HG03095 (cell line): Measurements from ENCODE around the gene DNAI2.
"Not testable (repeated sequence)": the region's sequence is repeated elsewhere in the genome, so short reads cannot be mapped to it uniquely, and the experiment has no call there.

ENCODE experiments used
- ATAC-seq: cut with Tn5 transposase; IDR thresholded peaks from one replicate; pipeline ENCODE4 v1.9.1; 2021; ENCODE audit warnings: moderate library complexity; ENCODE audit not compliant: unreplicated experiment

The DNAI2 gene

DNA sequence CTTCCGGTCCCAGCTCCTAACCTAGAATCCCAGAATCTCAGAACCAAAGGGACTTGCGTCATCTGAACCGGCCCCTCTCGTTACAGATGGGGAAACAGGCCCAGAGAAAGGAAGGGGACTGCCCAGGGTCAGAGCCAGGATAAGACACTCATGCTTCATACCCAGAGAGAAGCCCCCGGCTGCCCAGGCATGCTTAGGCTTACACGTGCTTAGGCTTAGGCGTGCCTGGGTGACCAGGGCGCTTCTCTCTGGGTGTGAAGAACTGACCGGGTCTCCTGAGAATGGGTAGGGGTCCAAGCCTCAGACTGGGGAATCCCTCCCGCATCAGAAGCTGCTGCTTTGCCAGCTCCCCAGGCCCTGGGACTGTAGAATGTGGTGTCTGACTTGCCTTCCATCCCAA, 29.9 kb upstream of the DNAI2 start:
- ATAC-seq, result no peak

DNA sequence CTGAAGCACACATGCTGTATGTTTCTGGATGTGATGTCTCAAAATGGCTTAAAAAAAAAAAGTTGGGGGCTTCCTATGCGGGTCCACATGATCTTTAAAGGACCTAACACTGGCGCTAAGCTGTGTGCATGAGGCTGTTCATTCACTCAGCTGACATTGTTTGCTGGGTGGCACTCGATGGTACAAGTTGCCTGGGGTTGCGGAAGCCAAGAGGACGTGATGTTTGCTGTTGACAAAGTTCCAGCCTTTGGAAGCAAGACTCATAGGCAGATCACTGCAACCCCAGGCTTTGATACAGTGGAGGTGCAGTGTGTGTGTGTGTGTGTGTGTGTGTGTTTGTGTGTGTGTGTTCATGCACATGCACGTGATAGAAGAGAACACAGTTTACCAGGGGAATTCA, 29.5 kb upstream of the DNAI2 start:
- no peak for ATAC-seq

DNA sequence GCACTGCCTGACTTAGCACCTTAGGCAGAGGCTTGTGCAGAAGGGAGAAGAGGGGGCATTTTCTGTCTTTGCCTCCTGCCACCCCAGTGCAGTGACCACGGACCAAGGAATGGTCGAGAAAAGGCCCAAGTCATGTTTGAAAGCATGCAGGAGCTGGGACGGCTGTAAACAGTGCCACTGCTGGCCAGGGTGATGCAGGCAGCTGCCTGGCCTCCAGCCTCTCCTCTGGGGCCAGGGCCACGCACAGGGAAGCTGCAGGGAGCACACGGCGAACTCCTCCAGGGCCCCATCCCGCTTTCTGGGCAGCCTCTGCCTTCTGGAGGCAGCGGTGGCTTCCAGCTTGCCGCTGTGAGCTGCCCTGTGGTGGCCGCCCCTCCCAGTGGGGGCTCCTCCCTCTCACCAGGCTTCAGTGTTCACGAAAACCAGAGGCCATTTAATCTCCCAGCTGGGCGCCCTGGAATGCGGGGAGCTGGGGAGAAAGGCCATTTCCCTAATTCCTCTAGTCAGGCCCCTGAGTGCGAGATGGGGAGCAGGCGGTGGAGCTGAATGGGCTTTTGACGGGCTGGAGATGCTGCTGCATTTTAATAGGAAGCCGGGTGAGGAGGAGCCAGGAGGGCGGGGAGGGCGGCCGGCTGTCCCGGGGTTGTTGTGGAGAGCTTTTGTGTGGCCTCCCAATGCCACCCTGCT, 28.7 kb upstream of the DNAI2 start:
- no peak for ATAC-seq

DNA sequence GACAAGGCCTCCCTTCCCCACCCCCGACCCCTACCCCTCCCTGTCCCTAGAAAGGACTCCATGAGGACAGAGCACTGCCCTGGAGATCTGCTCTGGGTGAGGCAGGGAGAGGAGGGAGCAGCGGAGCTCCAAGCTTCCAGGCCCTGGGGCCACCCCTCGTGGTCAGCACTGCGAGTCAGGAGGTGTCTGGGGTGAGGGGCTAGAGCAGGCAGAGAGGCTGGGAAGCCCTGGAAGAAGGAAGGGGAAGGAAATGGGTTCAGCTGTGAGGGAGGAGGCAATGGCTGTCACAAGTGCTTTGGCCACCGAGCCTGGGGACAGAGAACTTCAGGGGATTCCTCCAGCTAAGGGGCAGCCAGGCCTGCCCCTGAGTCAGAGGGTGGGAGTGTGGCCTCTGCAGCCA, 28.2 kb upstream of the DNAI2 start:
- no peak for ATAC-seq

DNA sequence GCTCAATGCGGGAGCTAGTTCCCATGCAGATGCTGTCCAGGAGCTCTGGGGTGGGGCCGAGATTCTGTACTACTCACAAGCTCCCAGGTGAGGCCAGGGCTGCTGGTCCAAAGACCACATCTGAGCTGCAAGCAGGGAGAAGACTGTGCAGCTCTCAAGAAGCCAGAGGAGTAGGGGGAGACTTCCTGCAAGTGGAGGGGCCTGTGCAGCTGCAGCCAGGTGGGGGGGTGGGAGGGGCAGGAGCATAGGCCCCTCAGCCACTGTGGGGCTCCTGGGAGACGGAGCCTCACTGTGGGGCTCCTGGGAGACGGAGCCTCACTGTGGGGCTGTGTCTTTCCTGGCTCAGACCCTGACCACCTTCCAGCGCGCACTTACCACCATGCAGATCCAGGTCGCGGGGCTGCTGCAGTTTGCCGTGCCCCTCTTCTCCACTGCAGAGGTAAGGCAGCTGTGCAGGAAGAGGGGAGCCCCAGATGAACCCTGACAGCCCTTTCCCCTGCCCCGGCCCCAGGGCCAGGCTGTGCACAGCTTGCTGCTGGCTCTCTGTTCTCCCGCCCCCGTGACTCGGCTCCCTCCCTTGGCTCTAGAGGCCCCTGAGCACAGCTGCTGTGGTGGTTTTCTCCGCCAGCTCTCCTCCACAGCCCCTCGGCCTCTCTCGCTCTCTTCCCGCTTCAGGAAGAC, 24.3 kb upstream of the DNAI2 start:
- ATAC-seq, result no peak

DNA sequence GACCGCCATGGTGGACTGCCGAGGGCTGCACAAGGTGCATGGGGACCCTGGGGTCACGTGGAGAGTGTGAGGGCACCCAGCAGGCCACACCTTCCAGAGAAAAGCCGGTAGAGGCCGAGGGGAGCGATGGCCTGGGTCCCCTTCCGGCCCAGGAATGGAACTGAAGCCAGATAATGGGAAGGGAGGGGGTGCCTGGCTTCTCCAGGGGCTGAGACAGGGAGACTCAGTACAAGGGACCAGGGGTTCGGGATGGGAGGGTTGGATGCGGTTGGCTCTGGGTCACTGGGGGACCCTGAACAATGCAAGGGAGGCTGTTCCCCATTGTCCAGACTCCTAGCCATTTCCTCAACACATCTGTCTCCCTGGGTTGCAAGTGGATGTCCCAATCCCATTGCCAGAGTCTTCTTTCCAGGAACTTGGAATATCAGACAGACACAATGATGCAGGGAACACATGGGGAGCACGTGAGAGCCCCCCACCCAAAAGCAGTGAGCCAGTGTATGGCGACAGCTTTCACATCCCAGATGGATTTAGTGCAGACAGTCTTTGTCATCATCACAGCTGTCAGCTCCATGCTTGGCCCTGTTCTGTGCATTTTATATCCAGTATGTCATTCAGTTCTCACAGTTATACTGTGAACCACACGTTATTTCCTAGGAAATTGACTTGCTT, 23.6 kb upstream of the DNAI2 start:
- no peak for ATAC-seq

DNA sequence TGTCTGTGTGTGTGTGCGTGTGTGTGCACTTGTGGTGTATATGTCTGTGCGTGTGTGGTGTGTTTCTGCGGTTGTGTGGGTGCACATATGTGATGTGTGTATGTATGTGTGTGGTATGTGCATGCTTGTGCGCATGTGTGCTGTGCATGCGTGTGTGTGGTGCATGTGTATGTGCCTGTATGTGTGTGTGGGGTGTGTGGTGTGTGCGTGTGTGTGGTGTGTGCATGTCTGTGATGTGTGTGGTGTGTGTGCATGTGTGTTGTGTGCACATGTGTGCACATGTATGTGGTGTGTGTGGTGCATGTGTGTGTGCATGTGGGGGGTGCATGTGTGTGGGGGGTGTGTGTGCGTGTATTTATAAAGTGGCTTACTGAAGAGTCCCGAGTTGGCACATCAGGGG, 23.0 kb upstream of the DNAI2 start:
- no peak for ATAC-seq

DNA sequence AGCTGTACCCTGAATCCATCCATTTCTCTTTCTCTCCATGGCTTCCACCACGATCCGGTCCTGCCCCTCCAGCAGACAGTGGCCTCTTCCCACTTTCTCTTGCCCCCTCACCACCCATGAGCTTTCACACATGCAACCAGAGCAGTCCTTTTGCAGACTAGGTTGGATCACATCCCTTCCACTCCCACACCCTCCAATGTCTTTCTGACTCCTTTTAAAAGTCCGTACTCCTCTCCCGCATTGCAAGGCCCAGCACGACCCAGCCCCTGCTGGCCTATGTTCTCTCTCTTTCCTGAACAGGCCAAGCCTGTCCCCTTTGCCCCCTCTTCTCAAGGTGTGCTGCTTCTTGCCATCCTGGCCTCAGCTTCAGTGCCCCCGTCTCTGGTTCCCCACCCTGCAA, 22.5 kb upstream of the DNAI2 start:
- no peak for ATAC-seq

DNA sequence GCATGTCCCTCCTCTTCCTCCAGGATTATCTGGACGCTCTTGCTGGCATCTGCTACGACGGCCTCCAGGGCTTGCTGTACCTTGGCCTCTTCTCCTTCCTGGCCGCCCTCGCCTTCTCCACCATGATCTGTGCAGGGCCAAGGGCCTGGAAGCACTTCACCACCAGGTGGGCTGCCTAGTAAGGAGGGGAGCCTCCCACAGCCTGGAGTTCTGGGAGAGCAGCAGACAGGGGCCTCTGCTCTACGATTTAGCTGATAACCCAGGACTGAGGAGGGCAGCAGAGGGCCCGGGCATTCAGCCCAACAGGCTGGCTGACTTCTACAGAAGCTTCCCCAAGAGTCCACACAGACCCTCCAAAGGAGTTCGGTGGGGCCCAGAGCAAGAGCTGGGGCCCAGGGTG, 21.8 kb upstream of the DNAI2 start:
- no peak for ATAC-seq

DNA sequence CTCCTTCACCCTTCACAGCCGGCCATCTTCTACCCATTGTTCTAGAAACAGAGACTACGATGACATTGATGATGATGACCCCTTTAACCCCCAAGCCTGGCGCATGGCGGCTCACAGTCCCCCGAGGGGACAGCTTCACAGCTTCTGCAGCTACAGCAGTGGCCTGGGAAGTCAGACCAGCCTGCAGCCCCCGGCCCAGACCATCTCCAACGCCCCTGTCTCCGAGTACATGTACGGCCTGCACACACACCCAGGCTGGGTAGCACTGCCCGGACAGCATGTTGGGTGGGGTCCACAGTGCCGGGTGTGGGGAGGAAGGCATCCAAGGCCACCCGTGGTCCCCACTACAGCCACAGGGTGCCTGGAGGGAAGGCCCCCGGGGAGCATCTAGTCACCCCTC, 21.0 kb upstream of the DNAI2 start:
- no peak for ATAC-seq

DNA sequence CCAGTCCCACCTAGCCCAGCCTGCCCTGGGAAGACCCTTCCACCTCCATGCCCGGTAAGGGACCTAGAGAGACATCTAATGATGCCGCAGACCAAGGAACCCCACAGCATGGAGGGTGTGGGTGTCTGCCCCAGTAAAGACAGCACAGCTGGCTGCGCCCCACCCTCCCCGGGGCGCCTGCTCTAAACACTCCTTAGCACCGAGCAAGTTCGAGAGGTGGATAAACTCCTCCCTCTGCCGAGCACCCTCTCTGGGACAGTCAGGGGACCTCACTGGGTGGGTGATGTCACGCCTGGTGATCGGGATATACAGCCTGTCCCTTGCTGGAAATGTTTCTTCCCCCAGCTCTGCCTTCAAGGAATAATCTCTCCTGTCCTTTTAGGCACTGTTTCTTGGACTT, 16.7 kb upstream of the DNAI2 start:
- ATAC-seq, result no peak

DNA sequence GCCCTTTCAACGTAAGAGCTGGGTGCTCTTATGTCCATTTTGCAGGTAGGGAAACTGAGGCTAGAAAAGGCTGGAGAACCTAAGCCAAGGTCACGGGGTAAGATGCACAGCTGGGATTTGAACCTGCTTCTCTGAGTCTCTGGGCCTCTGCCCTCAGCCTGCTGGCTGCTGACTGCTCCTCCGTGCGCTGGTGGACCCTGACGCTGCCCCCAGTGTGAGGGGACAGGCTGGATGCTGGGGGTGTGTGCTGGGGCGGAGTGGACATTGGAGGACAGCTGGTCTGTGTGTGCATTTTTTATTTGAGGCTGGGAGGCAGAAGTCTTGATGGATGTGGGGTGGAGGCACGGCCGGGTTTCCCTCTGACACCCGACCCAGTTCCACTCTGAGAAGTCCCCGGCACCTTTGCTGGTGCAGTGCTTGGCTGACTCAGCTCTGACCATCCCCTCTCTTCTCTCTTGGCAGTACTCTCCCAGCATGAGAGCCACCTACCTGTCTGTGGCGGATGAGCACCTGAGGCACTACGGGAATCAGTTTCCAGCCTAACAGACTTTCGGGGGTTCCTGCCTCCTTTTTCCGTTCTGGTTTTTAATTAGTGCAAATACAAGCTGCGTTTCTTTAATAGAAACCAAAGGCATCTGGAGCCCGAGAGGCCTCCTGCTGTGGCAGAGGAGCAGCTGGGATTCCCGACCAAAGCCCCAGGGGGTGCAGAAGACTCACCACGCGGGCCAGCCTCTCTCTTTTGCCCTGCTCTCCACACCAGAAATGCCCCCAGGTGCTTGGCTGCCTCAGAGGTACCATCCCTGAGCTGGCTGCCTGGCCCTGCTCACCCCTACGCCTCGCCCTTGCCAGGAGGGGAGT, 14.1 kb upstream of the DNAI2 start:
- no peak for ATAC-seq

DNA sequence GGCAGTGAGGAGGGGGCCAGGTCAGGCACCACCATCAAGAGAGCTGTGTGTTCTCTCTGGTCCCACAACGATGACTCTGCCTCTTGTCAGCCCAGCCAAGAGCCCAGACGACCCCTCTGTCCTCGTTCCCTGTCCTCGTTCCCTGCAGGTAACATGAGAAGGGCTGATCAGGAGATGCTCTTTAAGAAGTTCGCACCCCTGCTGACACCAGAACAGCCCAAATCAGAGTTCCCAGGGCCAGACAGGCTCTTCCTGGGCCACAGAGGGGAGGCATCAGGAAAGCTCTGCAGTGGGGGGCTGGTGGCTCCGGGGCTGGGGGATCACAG, 13.5 kb upstream of the DNAI2 start:
- ATAC-seq, result no peak

DNA sequence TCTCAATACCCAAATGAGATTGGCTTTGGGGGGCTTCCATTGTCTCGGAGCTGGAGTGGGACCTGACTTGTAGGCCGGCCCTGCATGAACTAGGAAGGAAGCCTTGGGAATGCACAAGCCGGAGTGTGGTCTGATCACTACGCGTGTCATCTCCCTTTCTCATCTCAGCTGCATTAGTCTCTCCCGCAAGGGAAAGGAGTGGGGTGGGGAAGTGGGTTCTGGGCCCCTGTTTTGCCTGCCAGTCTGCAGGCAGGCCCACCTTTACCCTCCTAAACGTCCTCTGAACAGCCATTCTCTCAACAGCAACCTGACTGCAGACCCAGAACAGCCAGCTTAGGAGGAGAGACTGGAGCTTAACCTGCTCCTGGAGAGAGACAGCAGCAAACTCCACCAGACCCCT, 11.4 kb upstream of the DNAI2 start:
- no peak for ATAC-seq

DNA sequence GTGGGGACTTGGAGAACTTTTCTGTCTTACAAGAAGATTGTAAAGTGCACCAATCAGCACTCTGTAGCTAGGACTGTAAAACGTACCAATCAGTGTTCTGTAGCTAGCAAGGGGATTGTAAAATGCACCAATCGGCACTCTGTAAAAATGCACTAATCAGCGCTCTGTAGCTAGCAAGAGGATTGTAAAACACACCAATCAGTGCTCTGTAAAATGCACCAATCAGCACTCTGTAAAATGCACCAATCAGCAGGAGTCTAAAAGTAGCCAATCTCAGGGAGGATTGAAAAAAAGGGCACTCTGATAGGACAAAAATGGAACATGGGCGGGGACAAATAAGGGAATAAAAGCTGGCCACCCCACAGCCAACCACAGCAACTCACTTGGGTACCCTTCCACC, 7.0 kb upstream of the DNAI2 start:
- not testable (repeated sequence) for ATAC-seq

DNA sequence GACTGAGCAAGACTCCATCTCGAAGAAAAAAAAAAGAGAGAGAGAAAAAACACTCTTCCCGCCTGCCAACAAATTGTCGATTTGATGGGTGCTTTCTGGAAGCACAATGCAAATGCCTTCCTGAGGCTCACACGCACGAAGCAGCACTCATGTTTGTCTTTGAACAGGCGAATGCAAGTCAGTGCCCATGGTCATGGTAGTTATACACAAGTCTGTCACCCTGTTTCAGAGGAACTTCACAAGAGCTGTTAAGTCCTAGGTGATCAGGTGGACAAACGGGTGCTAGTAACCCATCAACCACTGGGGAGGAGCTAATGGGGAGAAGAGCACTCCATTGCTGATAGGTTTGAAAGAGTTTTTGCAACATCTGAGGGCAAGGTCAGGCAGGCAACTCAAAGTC, 6.5 kb upstream of the DNAI2 start:
- ATAC-seq, result no peak

DNA sequence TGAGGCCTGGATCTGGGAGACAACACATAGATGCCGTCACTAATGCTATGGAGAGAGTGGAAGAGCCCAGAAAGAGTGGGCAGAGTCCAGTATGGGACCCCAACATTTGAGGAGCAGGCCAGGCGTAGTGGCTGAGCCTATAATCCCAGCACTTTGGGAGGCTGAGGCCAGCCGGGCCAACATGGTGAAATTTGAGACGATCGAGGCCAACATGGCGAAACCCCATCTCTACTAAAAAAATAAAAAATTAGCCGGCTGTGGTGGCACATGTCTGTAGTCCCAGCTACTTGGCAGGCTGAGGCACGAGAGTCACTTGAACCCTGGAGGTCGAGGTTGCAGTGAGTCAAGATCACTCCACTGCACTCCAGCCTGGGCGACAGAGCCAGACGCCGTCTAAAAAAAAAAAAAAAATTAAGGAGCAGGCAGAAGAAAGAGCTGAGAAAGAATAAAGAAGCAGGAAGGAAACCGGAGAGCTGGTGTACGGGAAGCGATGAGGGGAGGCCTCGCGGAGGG, 6.0 kb upstream of the DNAI2 start:
- no peak for ATAC-seq

DNA sequence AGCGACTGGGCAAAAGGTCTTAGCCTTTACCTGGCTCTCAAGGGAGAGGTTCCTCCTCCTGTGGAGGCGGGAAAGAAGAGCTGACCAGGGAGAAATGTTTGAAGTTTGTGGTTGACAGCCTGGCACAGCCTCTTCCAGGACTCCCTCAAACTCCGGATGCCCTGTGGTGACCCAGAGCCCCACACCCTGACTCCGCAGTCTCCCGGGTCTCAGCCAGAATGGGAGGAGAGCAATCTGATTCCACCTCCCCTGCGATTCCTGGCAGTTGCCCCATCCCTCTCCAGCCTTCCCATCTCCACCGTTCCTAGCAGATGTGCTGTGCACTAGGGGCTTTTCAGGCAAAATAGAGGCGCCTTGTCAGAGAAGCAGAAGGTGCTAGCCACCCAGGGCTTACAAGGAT, 5.5 kb upstream of the DNAI2 start:
- no peak for ATAC-seq

DNA sequence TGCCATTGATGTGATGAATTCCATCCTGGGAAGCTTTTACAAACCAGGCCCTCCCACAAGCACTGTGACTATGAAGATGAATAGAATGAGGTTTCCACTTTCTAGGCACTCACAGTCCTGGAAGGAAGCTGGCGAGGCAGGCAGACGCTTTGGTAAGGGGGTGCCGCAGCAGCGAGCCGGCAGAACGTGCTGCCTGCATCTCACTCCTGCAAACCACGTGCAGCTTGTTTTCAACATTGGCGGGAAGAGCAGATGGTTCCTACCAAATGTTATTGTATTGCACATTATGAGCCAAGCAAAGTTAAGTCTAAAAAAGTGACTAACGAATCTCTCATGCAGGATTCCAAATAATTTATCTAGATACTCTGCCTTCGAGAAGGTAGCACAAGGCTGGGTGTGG, 3.7 kb upstream of the DNAI2 start:
- ATAC-seq, result no peak

DNA sequence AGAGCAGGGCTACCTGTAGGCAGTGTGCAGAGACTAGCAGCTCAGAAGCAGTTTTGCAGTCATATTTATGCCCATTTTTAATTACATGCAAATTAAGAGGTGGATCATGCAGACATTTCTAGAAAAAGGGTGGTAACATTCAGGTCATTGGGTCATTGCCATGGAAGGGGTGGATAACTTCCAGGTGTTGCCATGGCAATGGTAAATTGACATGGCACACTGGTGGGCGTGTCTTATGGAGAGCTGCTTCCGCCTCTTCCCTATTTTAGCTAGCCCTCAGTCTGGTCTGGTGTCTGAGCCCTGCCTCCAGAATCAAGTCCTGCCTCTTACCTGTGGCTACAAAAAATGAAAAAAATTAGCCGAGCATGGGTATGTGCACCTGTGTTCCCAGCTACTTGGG, 2.8 kb upstream of the DNAI2 start:
- ATAC-seq, result no peak

DNA sequence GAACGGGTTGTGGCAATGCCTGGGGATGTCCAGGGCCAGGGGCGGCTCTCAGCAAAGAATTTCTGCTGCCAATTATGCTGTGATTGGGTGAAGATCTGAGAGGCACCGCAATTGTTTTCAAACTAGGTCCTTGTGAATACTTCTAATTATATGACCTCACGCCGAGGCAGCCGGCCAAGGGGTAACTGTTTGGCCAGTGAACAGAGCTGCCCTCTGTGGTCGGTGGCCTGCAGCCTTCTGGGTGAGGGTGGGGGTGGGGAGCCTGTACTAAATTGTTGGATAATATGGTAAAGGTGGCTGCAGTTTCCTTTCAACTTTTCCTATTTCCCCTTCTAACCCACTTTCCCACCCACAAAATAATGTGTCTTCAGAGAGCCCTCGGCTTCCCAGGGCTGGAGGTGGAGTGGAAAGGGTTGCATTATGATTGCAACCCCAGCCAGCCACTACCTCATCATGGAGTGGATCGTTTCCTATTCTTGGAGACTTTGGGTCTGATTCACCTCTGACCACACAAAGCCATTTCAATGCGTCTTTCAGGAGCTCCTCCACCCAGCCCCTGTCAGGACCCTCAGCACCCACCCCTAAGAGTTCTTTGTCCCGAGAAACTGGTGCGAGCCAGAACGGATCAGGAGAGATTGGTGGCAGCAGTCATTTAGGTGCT, 2.0 kb upstream of the DNAI2 start:
- ATAC-seq, result no peak
